ENCODE results near the gene DISC1. TPM values are rescaled to one million over a fixed set of nuclear protein-coding genes. Genes with fewer than 3 reads are reported as not detected.

DISC1 gene
- total RNA-seq, 1 experiment from 2014 or later = 13.5 TPM

GRCh38 chr1:231990388-231990787, 363.8 kb downstream of the DISC1 start:
- Mint-ChIP-seq H3K4me1 (ENCODE audit: low read depth, unreplicated experiment) (no peaks in the 10 kb centered on the region), H3K27ac (ENCODE audit: unreplicated experiment) (no peak overlapping the region), H3K36me3 (ENCODE audit: insufficient read depth, unreplicated experiment) (no peaks in the 10 kb centered on the region), H3K4me3 (ENCODE audit: unreplicated experiment) (no peak overlapping the region), H3K27me3 (ENCODE audit: insufficient read depth, unreplicated experiment) (no peaks in the 10 kb centered on the region), H3K9me3 (ENCODE audit: unreplicated experiment) (no peaks in the 10 kb centered on the region)
- H3K4me1 ChIP-seq = no peaks in the 10 kb centered on the region
- POLR2A ChIA-PET = no interaction called here
- no peaks in the 10 kb centered on the region for H3K36me3 ChIP-seq (ENCODE audit: control insufficient read depth, insufficient read depth, low read length)
- TF ChIP-seq CTCF (IDR thresholded peaks at IDR 0.05; ENCODE audit: insufficient read depth in 1 of 2, low read depth in 1 of 2, low read length in 1 of 2, severe bottlenecking in 1 of 2, unreplicated experiment in 1 of 2) = no peak
- intact Hi-C loops (cut with micrococcal nuclease; ENCODE audit: unreplicated experiment) = no loop called here
- H3K27me3 ChIP-seq (replicated peaks; ENCODE audit: control insufficient read depth, insufficient read depth, low read length) = no peaks in the 10 kb centered on the region
- CTCF ChIA-PET = no interaction called here
- no TSS peak for BruUV-seq (replicated peaks)
- DNase-seq = no peak
- H3K9me3 ChIP-seq = no peaks in the 10 kb centered on the region
- H3K4me3 ChIP-seq (ENCODE audit: low read depth, low read length) = no peak overlapping the region

- CTCF ChIA-PET = no interaction called here
- no peak for DNase-seq
- Histone ChIP-seq H3K27me3 (replicated peaks; ENCODE audit: control insufficient read depth, insufficient read depth, low read length) (no peaks in the 10 kb centered on the region), H3K4me1 (no peaks in the 10 kb centered on the region), H3K36me3 (ENCODE audit: control insufficient read depth, insufficient read depth, low read length) (no peaks in the 10 kb centered on the region), H3K4me3 (ENCODE audit: low read depth, low read length) (no peak overlapping the region), H3K9me3 (no peaks in the 10 kb centered on the region)
- BruUV-seq (replicated peaks) = no TSS peak
- Mint-ChIP-seq H3K27ac (ENCODE audit: unreplicated experiment) (no peak overlapping the region), H3K4me3 (ENCODE audit: unreplicated experiment) (no peak overlapping the region), H3K4me1 (ENCODE audit: low read depth, unreplicated experiment) (no peaks in the 10 kb centered on the region), H3K9me3 (ENCODE audit: unreplicated experiment) (no peaks in the 10 kb centered on the region), H3K36me3 (ENCODE audit: insufficient read depth, unreplicated experiment) (no peaks in the 10 kb centered on the region), H3K27me3 (ENCODE audit: insufficient read depth, unreplicated experiment) (no peaks in the 10 kb centered on the region)
- TF ChIP-seq CTCF (IDR thresholded peaks at IDR 0.05; ENCODE audit: insufficient read depth in 1 of 2, low read depth in 1 of 2, low read length in 1 of 2, severe bottlenecking in 1 of 2, unreplicated experiment in 1 of 2) = no peak
- POLR2A ChIA-PET = no interaction called here
- intact Hi-C loops (cut with micrococcal nuclease; ENCODE audit: unreplicated experiment) = no loop called here
These were observed 364.6 kb downstream of the DISC1 start for GRCh38 chr1:231991231-231991630.

- Histone ChIP-seq H3K27me3 (replicated peaks; ENCODE audit: control insufficient read depth, insufficient read depth, low read length) (no peaks in the 10 kb centered on the region), H3K9me3 (no peaks in the 10 kb centered on the region), H3K4me3 (ENCODE audit: low read depth, low read length) (no peak overlapping the region), H3K4me1 (no peaks in the 10 kb centered on the region), H3K36me3 (ENCODE audit: control insufficient read depth, insufficient read depth, low read length) (no peaks in the 10 kb centered on the region)
- H3K4me3 Mint-ChIP-seq (ENCODE audit: unreplicated experiment) = no peak overlapping the region
- DNase-seq = no peak
- TF ChIP-seq CTCF (IDR thresholded peaks at IDR 0.05; ENCODE audit: insufficient read depth in 1 of 2, low read depth in 1 of 2, low read length in 1 of 2, severe bottlenecking in 1 of 2, unreplicated experiment in 1 of 2) = no peak
- CTCF ChIA-PET = no interaction called here
- H3K9me3 Mint-ChIP-seq (ENCODE audit: unreplicated experiment) = no peaks in the 10 kb centered on the region
- POLR2A ChIA-PET = no interaction called here
- no peaks in the 10 kb centered on the region for H3K4me1 Mint-ChIP-seq (ENCODE audit: low read depth, unreplicated experiment)
- no peak overlapping the region for H3K27ac Mint-ChIP-seq (ENCODE audit: unreplicated experiment)
- no peaks in the 10 kb centered on the region for H3K36me3 Mint-ChIP-seq (ENCODE audit: insufficient read depth, unreplicated experiment)
- no TSS peak for BruUV-seq (replicated peaks)
- intact Hi-C loops (cut with micrococcal nuclease; ENCODE audit: unreplicated experiment) = no loop called here
- H3K27me3 Mint-ChIP-seq (ENCODE audit: insufficient read depth, unreplicated experiment) = no peaks in the 10 kb centered on the region
These were observed 367.4 kb downstream of the DISC1 start for GRCh38 chr1:231993968-231994455.

All from Caco-2 (cell line).